DMS114 treated with DMSO at 0.1 percent for 48 hours (cell line): ENCODE measurements around the gene TCEAL2.
"Not testable (repeated sequence)": the region's sequence is repeated elsewhere in the genome, so short reads cannot be mapped to it uniquely, and the experiment has no call there.

Source experiments
- DNase-seq: peaks from one replicate; lab custom pipeline; 2025; ENCODE audit not compliant: unreplicated experiment; lab: John Stamatoyannopoulos, UW

TCEAL2 gene

DNA sequence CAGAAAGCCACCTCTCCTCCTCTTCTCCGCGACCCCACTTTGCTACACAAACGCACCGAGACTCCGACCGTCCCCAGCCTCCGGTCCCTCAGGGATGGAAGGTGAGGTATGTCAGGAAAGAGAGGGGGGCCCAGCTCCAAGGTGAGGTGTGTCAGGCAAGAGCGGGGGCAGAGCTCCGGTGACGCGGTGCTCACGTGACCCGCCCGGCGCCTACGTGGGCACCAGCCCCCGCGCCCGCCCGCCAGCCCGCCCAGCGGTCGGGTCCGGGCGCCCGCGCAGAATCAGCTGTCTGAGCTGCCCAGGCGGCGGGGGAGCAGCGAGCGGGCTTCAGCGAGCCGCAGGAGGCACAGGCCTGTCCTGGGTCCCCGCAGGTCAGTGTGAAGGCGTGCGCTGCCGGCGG is at the start of gene TCEAL2:
TSS of gene TCEAL2 (plus strand) at position 244 of the 400 bp plus-strand sequence. CDS start 1,152 bp downstream, outside the sequence.
- not testable (repeated sequence) for DNase-seq

GRCh38 chrX:102077426-102077825 is 48.1 kb upstream of the TCEAL2 start:
- no peak for DNase-seq

DNA sequence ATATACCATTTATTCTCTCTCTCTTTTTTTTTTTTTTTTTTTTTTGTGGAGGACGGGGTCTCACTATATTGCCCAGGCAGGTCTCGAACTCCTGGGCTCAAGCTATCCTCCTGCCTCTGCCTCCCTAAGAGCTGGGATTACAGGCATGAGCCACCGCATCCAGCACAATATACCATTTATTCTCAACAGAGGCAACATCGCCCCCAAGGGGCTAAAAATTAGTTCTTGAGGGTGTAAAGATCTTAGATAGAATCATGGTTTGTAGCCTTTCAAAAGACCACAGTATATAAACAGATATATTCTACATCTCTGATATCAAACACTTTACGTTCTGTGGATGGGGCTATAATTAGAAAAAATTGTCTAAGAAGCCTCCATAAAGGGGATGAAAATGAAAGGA is 39.8 kb upstream of the TCEAL2 start:
- no peak for DNase-seq

- DNase-seq, result no peak
These were observed 12.1 kb upstream of the TCEAL2 start for GRCh38 chrX:102113367-102113766.

DNA sequence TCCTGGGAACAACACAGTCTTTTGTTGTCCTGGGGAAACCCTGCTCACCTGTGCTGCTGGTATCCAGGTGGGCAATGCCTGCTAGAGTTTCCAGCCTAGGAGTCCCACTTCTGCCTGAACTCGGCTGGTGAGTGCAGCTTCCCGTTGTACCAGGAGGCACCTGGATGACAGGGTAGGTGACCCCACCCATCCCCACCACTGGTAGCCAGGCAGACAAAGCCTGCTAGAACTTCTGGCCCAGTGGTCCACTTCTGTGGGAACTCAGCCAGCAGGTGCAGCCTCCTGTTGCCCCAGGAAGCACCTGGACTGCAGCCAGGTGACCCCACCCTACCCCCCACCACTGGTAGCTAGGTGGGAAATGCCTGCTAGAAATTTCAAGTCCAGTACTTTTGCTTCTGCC is 9.7 kb upstream of the TCEAL2 start:
- DNase-seq, result no peak

DNA sequence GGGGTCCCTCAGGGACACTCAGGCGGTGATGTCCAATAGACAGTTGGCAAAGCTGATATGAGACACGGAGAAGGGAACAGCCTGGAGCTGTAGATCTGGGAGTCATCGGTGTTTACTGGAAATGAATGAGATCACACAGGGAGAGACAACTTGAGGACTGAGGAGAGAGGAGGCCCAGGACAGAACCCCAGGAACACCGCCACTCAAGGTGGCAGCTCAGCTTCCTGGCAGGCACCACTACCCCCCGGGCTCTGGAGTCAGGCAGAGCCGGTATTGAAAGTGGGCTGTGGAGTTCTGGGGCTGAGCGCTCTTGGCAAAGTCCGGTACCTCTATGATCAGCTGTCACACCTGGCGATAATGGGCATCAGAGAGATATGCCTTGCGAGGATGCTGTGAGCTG is 465 bp upstream of the TCEAL2 start:
- DNase-seq, result not testable (repeated sequence)

DNA sequence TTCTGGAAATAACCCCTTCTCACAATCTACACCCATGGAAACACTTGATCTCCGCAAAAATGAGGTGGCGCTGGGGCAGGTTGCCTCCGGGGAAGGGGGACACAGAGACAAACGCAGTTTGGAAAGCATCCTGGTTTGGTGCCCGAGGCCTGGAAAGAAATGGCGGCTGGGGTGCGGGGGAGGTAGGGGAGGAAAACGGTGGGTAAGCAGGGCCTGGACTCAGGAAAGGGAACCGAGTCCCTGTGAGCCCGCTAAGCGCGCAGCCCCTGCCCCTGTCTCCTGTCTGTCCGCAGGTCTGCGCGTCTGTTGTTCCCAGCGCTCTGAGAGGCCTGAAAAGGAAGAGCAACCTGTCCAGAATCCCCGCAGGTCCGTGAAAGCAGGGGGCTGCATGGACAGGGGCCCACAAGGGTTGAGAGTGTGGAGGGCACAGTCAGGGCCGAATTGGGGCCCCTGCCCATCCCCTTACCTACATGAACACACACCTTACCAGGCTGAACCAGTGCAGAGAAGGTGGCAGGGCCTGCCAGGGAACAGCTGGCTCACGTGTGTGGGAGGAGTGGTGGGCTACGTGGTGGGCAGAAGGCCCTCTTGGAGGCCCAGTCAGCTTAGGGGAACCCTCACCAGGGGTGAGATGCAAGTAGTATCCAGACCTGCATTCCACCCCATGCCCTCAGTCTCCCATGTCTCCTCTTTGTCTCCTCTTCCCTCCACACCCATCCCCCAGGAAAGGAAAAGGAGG is 770 bp downstream of the TCEAL2 start:
- DNase-seq, result not testable (repeated sequence)

DNA sequence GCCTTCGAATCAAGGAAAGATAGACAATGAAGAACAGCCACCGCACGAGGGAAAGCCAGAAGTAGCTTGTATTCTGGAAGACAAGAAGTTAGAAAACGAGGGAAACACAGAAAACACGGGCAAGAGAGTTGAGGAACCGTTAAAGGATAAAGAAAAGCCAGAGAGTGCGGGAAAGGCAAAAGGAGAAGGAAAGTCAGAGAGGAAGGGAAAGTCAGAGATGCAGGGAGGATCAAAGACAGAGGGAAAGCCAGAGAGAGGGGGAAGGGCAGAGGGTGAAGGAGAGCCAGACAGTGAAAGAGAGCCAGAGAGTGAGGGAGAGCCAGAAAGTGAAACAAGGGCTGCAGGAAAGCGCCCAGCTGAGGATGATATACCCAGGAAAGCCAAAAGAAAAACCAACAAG is 1.4 kb downstream of the TCEAL2 start:
- no peak for DNase-seq

DNA sequence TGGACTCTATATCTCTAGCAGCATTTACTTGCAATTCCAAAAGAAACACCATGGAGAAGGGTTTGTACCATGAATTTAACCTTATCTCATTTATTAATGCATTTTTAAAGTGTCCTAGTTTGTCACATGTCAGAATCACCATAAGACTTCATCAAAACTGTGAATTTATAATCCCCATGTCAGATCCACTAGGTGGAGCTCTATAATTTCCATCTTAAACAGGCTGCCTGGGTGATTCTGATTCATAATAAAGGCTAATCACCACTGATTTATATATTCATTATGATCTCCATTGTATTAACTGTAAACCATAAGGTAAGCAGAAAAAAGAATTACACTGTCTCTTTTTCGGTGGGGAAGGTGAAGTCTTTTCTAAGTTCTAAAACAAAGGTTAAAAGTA is 4.0 kb downstream of the TCEAL2 start:
- peak; percentile 3 for DNase-seq

- DNase-seq, result no peak
These were observed 12.6 kb downstream of the TCEAL2 start for GRCh38 chrX:102138064-102138463.

GRCh38 chrX:102140876-102141275 is 15.4 kb downstream of the TCEAL2 start:
- DNase-seq, result not testable (repeated sequence)

- DNase-seq, result not testable (repeated sequence)
These were observed 16.2 kb downstream of the TCEAL2 start for GRCh38 chrX:102141631-102142030.

- DNase-seq, result not testable (repeated sequence)
These were observed 16.8 kb downstream of the TCEAL2 start, which contains the start of gene TCEAL6 for GRCh38 chrX:102142274-102142673. Gene TCEAL6, minus strand, starts transcription at chrX:102142481.

DNA sequence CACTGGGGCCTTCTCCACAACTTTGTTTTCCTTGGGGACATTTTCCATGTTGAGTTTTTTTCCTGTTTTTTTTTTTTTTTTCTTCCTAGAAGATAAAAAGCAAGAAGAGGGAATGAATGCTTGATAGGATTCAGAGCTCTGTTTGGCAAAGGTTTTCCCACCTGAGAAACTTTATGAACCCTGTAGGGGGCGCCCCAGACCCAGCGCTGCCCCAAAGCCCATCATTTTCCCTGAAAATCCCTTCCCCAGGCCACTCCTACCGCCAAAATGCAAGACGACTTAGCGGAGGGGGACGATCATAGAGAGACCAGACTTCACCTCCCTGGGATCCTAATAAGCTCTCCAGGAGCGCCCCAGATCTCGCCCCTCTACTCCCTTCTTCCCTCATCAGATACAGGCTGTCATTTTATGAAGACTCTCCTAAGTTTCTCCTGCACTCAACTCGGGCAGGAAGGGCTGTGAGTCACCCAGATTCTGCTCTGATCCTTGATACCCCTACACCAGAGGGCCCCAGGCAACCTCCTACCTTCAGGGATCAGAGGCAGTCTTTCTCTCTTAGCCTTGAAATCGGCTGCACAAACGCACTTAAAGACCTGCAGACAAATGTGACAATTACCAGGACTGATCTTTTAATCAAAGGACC is 28.9 kb downstream of the TCEAL2 start:
- no peak for DNase-seq

- no peak for DNase-seq
These were observed 29.7 kb downstream of the TCEAL2 start for GRCh38 chrX:102154900-102155805.

- DNase-seq, result no peak
These were observed 30.3 kb downstream of the TCEAL2 start, which contains the start of gene BEX5 for GRCh38 chrX:102155806-102156179. Gene BEX5, minus strand, starts transcription at chrX:102155977. Its CDS starts 1,712 bp downstream, at chrX:102154265.
